Cardiac muscle cell (in vitro differentiated cells and primary cell): ENCODE data around the gene ITGB3. TPM values are rescaled to one million over a fixed set of nuclear protein-coding genes. Genes with fewer than 3 reads are reported as not detected.

Experiments
- DNase-seq, 2 donors: peaks; one replicate each; pipeline versions ENCODE4 v3.0.0 to v3.0.0-alpha.2; 2010 to 2017; ENCODE audit warnings: low read depth in 1 of 2, low spot score in 1 of 2
- H3K27ac ChIP-seq: fragments of 200-600 bp; sonication (generic); 2 replicates; pipeline ENCODE4 v1.5.1; 2016
- H3K27me3 ChIP-seq: fragments of 200-600 bp; sonication (generic); 2 replicates; pipeline ENCODE4 v1.6.0; 2016; ENCODE audit warnings: control low read depth
- H3K36me3 ChIP-seq: fragments of 200-600 bp; sonication (generic); 2 replicates; pipeline ENCODE4 v1.5.1; 2016; ENCODE audit warnings: control low read depth
- H3K4me1 ChIP-seq: fragments of 200-600 bp; sonication (generic); 2 replicates; pipeline ENCODE4 v1.8.1; 2017; ENCODE audit warnings: low read depth, mild to moderate bottlenecking, mixed run types
- H3K4me3 ChIP-seq: fragments of 200-600 bp; sonication (generic); 2 replicates; pipeline ENCODE4 v1.5.1; 2016; ENCODE audit warnings: mild to moderate bottlenecking
- H3K9me3 ChIP-seq: fragments of 200-600 bp; sonication (generic); 2 replicates; pipeline ENCODE4 v1.5.1; 2017; ENCODE audit warnings: low read depth, mild to moderate bottlenecking, control low read depth
- polyA plus RNA-seq: library from polyadenylated mRNA; unstranded; fragments of >200 nt; fragmentation: Nextera tagmentation; extraction: Ambion mirVana; gene quantifications from 2 replicates; pipeline ENCODE4 v1.2.1, GENCODE V29; 2016
- total RNA-seq: library from RNA; depleted of rRNA; stranded (reverse); fragments of >200 nt; gene quantifications from 2 replicates; pipeline ENCODE4 v1.2.3, GENCODE V29; 2016
- TF ChIP-seq, protein P1 (sequence below): IDR thresholded peaks from 2 replicates; pipeline ENCODE4 v1.5.1; 2012; ENCODE audit warnings: low read depth, mild to moderate bottlenecking, low read length

Gene ITGB3
- total and polyA plus RNA-seq, 2 experiments from 2014 or later: 4.6 to 20.0 TPM

DNA sequence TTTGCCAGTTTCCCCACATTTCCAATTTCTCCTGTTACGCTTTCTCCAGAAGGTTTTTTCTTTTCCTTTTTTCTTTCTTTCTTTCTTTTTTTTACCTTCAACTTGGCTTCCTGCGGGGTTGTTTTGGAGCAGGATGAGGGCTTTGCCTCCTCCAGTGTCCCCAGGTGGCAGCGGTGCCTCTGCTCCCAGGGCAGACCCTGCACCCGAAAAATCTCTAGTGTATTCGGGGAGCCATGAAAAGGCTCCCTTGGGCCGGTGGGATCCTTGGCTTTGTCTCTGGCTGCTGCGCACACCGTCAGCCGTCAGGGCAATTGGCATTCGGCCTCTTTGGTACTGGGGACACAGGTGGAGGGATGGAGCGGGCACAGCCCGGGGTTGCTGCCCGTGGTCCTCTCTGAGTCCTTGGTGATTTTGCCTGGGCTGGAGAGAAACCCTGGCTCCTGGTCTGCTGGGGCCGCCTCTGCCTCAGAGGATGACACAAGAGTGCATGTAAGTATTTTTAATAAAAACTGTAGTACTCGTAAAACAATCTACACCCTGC lies 846 bp downstream of the ITGB3 start:
- Histone ChIP-seq H3K4me3 (peak overlapping the region; percentile 34), H3K4me1 (peaks cover 11% of the 10 kb centered on the region), H3K36me3 (peaks cover 7% of the 10 kb centered on the region), H3K27ac (no peak overlapping the region), H3K27me3 (peaks cover 24% of the 10 kb centered on the region), H3K9me3 (no peaks in the 10 kb centered on the region)
- no peak for DNase-seq
- TF ChIP-seq, protein P1, sequence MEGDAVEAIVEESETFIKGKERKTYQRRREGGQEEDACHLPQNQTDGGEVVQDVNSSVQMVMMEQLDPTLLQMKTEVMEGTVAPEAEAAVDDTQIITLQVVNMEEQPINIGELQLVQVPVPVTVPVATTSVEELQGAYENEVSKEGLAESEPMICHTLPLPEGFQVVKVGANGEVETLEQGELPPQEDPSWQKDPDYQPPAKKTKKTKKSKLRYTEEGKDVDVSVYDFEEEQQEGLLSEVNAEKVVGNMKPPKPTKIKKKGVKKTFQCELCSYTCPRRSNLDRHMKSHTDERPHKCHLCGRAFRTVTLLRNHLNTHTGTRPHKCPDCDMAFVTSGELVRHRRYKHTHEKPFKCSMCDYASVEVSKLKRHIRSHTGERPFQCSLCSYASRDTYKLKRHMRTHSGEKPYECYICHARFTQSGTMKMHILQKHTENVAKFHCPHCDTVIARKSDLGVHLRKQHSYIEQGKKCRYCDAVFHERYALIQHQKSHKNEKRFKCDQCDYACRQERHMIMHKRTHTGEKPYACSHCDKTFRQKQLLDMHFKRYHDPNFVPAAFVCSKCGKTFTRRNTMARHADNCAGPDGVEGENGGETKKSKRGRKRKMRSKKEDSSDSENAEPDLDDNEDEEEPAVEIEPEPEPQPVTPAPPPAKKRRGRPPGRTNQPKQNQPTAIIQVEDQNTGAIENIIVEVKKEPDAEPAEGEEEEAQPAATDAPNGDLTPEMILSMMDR: no peak

DNA sequence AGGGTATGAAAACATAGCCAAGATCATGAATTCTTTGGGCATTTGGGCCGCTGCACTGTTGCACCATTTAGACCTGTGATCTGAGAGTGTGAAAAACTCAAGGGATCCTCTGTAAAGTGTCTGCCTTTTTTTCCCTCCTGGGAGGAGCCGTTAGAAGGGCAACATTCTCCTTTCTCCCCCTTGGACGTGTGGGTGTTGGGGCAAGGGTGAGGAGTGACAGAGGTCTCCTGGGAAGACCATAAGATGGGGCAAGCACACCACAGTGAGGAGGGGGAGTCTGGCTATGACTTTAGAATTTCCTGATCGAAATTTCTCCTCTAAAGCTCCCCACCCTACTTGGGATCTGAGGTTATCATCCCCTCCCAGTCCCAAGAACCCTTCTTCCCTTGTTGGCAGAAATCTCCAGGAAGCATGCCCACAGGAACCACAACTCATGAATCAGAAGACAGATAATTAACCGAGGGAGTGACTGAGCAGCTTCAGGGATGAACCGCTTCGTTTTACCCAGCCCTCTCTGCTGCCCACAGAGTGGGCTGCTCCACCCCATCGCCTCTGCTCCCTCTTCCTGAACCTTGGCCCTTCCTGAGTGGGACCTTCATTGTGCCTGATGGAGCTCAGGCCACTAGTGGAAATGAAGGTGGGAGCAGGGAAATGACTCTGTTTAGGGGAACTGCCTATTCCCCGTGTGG lies 4.2 kb downstream of the ITGB3 start:
- Histone ChIP-seq H3K27me3 (peaks cover 24% of the 10 kb centered on the region), H3K4me1 (no peaks in the 10 kb centered on the region), H3K9me3 (no peaks in the 10 kb centered on the region), H3K36me3 (peaks cover 4% of the 10 kb centered on the region), H3K27ac (no peak overlapping the region), H3K4me3 (no peak overlapping the region)
- DNase-seq: peak in 1 of 2 donors; percentile 81
- TF ChIP-seq, protein P1: no peak

DNA sequence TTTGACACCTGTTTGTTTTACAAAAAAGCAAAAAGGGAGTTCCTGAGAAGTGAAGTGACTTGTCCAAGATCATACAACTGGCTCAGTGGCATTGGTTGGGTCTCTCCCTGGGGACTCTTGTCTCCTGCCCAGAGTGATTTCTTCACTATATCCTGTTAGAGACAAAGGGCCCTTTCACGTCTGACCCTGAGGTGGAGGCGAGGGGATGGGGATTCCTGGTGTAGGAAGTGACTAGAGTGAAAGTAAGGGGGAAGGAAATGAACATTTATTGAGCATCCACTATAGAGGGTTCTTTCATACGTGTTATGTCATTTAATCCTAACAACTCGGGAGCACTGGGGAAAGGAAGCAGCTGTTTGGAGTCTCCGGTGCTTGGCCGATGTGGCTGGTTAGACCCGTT lies 9.0 kb downstream of the ITGB3 start:
- no peaks in the 10 kb centered on the region for H3K27me3 ChIP-seq
- H3K9me3 ChIP-seq: no peaks in the 10 kb centered on the region
- DNase-seq: no peak
- H3K4me3 ChIP-seq: no peak overlapping the region
- TF ChIP-seq, protein P1: no peak
- H3K4me1 ChIP-seq: no peaks in the 10 kb centered on the region
- H3K36me3 ChIP-seq: peaks cover 4% of the 10 kb centered on the region
- no peak overlapping the region for H3K27ac ChIP-seq

DNA sequence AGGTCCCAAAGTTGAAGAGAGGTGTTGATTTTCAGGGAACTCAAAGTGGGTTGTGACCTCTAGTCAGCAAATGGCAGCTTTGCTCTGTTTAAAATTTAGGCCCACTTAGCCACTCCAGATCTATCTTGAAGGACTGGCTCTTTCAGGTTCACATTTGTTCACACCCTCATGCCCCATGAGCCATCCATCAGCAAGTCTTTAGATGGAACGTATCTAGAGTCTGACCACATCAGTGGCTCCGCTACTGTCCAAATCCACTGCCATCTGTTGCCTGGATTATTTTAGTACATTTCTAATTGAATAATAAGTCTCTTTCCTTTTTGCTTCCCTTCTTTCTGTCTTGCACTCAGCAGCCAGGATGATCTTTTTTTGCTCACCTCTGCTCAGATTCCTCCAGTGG lies 10.5 kb downstream of the ITGB3 start:
- H3K9me3 ChIP-seq: no peaks in the 10 kb centered on the region
- DNase-seq: peak in 1 of 2 donors; percentile 25

DNA sequence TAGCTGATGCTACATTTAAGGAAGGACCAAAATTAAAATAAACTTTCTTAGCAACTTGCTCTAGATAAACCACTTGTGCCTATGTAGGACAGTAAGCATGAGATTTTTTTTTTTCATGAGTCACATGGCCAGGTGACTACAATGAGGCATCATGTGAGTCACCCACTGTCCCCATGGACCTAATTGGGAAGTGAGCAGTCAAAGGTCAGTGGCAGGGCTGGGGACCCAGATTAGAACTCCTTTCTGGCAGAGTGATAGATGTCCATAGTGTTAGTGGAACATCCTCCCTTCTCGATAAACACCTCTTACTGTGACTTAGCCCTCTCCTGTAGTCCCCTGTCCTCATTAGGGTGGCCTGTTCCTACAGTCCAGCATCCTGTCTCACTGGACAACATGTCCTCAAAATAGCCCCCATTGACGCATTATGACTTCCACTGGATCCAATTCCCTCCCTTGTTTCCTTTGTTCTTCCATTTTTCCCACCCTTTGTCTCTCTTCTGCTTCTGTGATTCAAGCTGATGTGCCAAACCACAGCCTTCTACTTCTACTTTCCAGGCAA lies 12.4 kb downstream of the ITGB3 start:
- TF ChIP-seq, protein P1: no peak
- Histone ChIP-seq H3K4me3 (no peak overlapping the region), H3K27ac (no peak overlapping the region), H3K9me3 (no peaks in the 10 kb centered on the region), H3K27me3 (no peaks in the 10 kb centered on the region), H3K4me1 (no peaks in the 10 kb centered on the region), H3K36me3 (no peaks in the 10 kb centered on the region)
- peak in 1 of 2 donors; percentile 63 for DNase-seq

More for the DNA sequence above, 10.5 kb downstream of the ITGB3 start:
- H3K36me3 ChIP-seq: no peaks in the 10 kb centered on the region
- H3K27ac ChIP-seq: no peak overlapping the region
- H3K27me3 ChIP-seq: no peaks in the 10 kb centered on the region
- TF ChIP-seq, protein P1: no peak
- no peak overlapping the region for H3K4me3 ChIP-seq
- no peaks in the 10 kb centered on the region for H3K4me1 ChIP-seq
